ENCODE measurements around the gene BAIAP3.

DNA sequence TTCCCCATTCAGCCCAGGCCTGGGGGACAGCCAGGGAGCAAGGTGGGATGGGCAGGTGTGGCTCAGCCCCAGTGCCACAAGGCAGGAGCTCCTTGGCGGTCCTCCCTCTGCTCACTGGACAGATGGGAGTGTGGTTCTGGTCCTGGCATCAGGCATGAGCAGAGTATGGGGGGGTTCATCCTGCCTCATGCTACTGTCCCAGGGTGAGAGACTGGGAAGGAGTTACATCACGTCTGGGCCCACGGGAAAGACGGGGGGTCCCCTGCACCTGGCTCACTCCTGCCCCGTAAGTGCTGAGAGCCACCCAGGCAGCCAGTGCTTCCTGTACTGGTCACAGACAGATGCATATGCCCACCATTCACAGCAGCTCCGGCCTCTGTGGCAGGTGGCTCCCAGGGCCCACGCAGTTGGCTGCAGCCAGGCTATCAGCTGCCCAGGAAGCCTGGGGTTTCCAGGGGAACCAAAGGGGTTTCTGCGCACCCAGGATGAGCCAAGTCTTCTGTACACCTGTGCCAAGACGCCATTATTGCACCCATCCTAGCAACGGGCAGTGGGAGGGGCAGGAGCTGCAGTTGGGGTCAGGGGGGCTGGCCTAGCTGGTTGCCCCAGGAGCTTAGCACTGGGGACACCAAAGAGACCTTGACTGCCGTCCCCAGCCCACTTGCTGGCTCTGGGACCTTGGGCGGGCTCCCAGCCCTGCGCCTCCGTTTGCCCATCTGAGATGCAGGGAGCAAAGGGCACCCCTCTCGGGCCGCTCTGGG lies 1.9 kb downstream of the BAIAP3 start:
- TF ChIP-seq SREBF1 (IDR thresholded peaks at IDR 0.05; ENCODE audit: low read length) (no peak), GABPA (IDR thresholded peaks at IDR 0.05; ENCODE audit: low read depth) (no peak), MEF2A (IDR thresholded peaks at IDR 0.05; ENCODE audit: insufficient read depth, low read depth, low read length) (no peak), BMI1 (IDR thresholded peaks at IDR 0.05; ENCODE audit: borderline replicate concordance) (no peak), CHD2 (IDR thresholded peaks at IDR 0.05; ENCODE audit: borderline replicate concordance, low read depth, low read length) (no peak), POLR2AphosphoS5 (IDR thresholded peaks at IDR 0.05; ENCODE audit: low read length) (no peak), CTCF (IDR thresholded peaks at IDR 0.05 in 2 of 3, conservative IDR thresholded peaks at IDR 0.05 in 1 of 3; ENCODE audit: control insufficient read depth in 2 of 3, extremely low read depth in 1 of 3, insufficient read depth in 1 of 3, low read depth in 3 of 3, low read length in 3 of 3) (no peak), WRNIP1 (IDR thresholded peaks at IDR 0.05; ENCODE audit: borderline replicate concordance, low read depth, low read length) (no peak), POLR2A (IDR thresholded peaks at IDR 0.05; ENCODE audit: low read depth, low read length) (no peak), BACH1 (IDR thresholded peaks at IDR 0.05; ENCODE audit: borderline replicate concordance) (no peak), EZH2 (IDR thresholded peaks at IDR 0.05; ENCODE audit: borderline replicate concordance, control insufficient read depth, low read depth, low read length) (no peak), TARDBP (IDR thresholded peaks at IDR 0.05; ENCODE audit: borderline replicate concordance) (no peak), CREM (IDR thresholded peaks at IDR 0.05; ENCODE audit: low read depth) (no peak)
